ENCODE measurements around the gene LHX5. TPM values are rescaled to one million over a fixed set of nuclear protein-coding genes. Genes with fewer than 3 reads are reported as not detected.

The LHX5 gene
- total RNA-seq, 1 experiment from 2014 or later, result 1.9 TPM

DNA sequence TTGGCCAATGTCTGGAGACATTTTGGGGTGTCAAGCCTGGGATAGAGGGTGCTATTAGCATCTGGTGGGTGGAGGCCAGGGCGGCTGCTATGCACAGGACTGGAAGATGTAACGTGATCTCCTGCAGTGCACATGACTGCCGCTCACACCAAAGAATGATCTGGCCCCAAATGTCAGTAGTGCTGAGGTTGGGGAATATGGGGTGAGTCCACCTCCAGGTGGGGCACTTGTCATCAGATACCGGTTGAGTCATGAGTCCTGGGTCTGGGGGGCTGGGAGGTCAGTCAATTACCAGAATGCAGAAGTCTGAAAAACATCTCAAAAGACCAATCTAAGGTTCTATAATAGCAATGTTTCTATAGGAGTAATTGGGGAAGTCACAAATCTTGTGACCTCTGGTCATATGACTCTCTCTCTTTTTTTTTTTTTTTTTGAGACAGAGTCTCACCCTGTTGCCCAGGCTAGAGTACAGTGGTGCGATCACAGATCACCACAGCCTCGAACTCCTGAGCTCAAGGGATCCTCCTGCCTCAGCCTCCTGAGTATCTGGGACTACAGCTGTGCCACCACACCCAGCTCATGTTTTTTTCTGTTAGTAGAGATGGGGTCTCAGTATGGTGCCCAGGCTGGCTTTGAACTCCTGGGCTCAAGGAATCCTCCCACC, 55.4 kb downstream of the LHX5 start:
- Histone ChIP-seq H4K91ac (ENCODE audit: insufficient read length, low read depth, low read length) (no peak overlapping the region), H3K9me3 (ENCODE audit: control insufficient read depth, low read depth, low read length) (no peaks in the 10 kb centered on the region), H2BK5ac (ENCODE audit: insufficient read length, low read length) (no peak overlapping the region), H3K56ac (ENCODE audit: insufficient read length, low read depth, low read length) (no peak overlapping the region), H2BK120ac (ENCODE audit: low read depth, low read length, poor library complexity, severe bottlenecking) (no peak overlapping the region), H3K23ac (ENCODE audit: insufficient read length, low read depth, low read length) (no peak overlapping the region), H2AFZ (ENCODE audit: low read length) (no peak overlapping the region), H2AK5ac (ENCODE audit: insufficient read length, low read length) (no peak overlapping the region), H3K4ac (ENCODE audit: low read depth, low read length) (no peak overlapping the region), H4K20me1 (ENCODE audit: control insufficient read depth, insufficient read depth, insufficient read length) (no peaks in the 10 kb centered on the region), H3K4me2 (ENCODE audit: insufficient read depth, insufficient read length, low read length) (no peak overlapping the region), H3K14ac (ENCODE audit: insufficient read depth, low read length) (no peak overlapping the region), H4K5ac (ENCODE audit: insufficient read length, low read depth, low read length) (no peak overlapping the region), H3K27ac (ENCODE audit: insufficient read length, low read depth, low read length) (no peak overlapping the region), H3K18ac (ENCODE audit: insufficient read length, low read depth, low read length) (no peak overlapping the region), H3K4me1 (ENCODE audit: insufficient read depth, low read length) (no peaks in the 10 kb centered on the region), H3K23me2 (ENCODE audit: insufficient read length, low read depth, low read length, poor library complexity, severe bottlenecking) (no peaks in the 10 kb centered on the region), H4K8ac (replicated peaks; ENCODE audit: insufficient read length, low read depth, low read length) (no peak overlapping the region), H2BK12ac (ENCODE audit: insufficient read length, low read depth, low read length) (no peak overlapping the region), H3K79me1 (ENCODE audit: insufficient read depth, low read depth, low read length, poor library complexity, severe bottlenecking) (no peaks in the 10 kb centered on the region), H3K9ac (ENCODE audit: extremely low read depth, insufficient read length, low read length) (no peak overlapping the region), H2BK20ac (ENCODE audit: low read depth, low read length, poor library complexity, severe bottlenecking) (no peak overlapping the region), H3K79me2 (ENCODE audit: insufficient read depth, low read length) (no peaks in the 10 kb centered on the region), H3T11ph (ENCODE audit: low read length) (no peak overlapping the region), H2BK15ac (ENCODE audit: low read depth, low read length) (no peak overlapping the region), H3K27me3 (ENCODE audit: insufficient read depth, low read length) (no peaks in the 10 kb centered on the region)
- DNase-seq, result no peak
- no CpG with 5 or more reads among the region's 6 CpGs for WGBS (ENCODE audit: extremely low coverage, insufficient read length, low lambda C conversion rate)
- TF ChIP-seq, protein P1, sequence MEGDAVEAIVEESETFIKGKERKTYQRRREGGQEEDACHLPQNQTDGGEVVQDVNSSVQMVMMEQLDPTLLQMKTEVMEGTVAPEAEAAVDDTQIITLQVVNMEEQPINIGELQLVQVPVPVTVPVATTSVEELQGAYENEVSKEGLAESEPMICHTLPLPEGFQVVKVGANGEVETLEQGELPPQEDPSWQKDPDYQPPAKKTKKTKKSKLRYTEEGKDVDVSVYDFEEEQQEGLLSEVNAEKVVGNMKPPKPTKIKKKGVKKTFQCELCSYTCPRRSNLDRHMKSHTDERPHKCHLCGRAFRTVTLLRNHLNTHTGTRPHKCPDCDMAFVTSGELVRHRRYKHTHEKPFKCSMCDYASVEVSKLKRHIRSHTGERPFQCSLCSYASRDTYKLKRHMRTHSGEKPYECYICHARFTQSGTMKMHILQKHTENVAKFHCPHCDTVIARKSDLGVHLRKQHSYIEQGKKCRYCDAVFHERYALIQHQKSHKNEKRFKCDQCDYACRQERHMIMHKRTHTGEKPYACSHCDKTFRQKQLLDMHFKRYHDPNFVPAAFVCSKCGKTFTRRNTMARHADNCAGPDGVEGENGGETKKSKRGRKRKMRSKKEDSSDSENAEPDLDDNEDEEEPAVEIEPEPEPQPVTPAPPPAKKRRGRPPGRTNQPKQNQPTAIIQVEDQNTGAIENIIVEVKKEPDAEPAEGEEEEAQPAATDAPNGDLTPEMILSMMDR (conservative IDR thresholded peaks at IDR 0.05), result no peak
- Mint-ChIP-seq H3K4me1 (peaks cover 3 to 18% of the 10 kb centered on the region in 2 experiments; a peak in 2 of 4 replicates), H3K4me3 (no peak overlapping the region), H3K9me3 (no peaks in the 10 kb centered on the region), H3K36me3 (ENCODE audit: insufficient read depth in 1 of 3, low read depth in 3 of 3) (no peaks in the 10 kb centered on the region), H3K27me3 (ENCODE audit: low read depth) (no peaks in the 10 kb centered on the region; the same call in none of the 2 replicates), H3K27ac (no peak overlapping the region)
